MM.1S (cell line): Measurements from ENCODE around the gene ANLN.
"Not testable (repeated sequence)": the region's sequence is repeated elsewhere in the genome, so short reads cannot be mapped to it uniquely, and the experiment has no call there.

ENCODE experiments used
- DNase-seq: peaks from one replicate; pipeline ENCODE4 v3.0.0-alpha.2; 2015
- H2AFZ ChIP-seq: fragments of 300-600 bp; sonication (generic); 2 replicates; pipeline ENCODE4 v1.6.0; 2016; ENCODE audit warnings: antibody characterized with exemption, low read length
- H3F3A ChIP-seq: fragments of 300-600 bp; sonication (generic); 2 replicates; pipeline ENCODE4 v1.6.1; 2016; ENCODE audit warnings: mild to moderate bottlenecking, antibody characterized with exemption, low read length, moderate library complexity, mixed read lengths; ENCODE audit not compliant: insufficient read depth
- H3K27ac ChIP-seq: fragments of 300-600 bp; sonication (generic); 2 replicates; pipeline ENCODE4 v1.5.1; 2016; ENCODE audit warnings: mild to moderate bottlenecking, low read length
- H3K27me3 ChIP-seq: fragments of 300-600 bp; sonication (generic); replicated peaks from 2 replicates; pipeline ENCODE4 v1.6.0; 2016; ENCODE audit warnings: low read length; ENCODE audit not compliant: insufficient read depth
- H3K36me3 ChIP-seq: fragments of 300-600 bp; sonication (generic); replicated peaks from 2 replicates; pipeline ENCODE4 v1.6.1; 2016; ENCODE audit warnings: mild to moderate bottlenecking, low read length, mixed read lengths; ENCODE audit not compliant: insufficient read depth
- H3K4me1 ChIP-seq: fragments of 300-600 bp; sonication (generic); 2 replicates; pipeline ENCODE4 v1.6.1; 2016; ENCODE audit warnings: low read length, mixed read lengths
- H3K4me2 ChIP-seq: fragments of 300-600 bp; sonication (generic); 2 replicates; pipeline ENCODE4 v1.6.0; 2016; ENCODE audit warnings: low read depth, low read length
- H3K4me3 ChIP-seq: fragments of 300-600 bp; sonication (generic); 2 replicates; pipeline ENCODE4 v1.5.1; 2016; ENCODE audit warnings: low read length, mixed read lengths
- H3K79me2 ChIP-seq: fragments of 300-600 bp; sonication (generic); 2 replicates; pipeline ENCODE4 v1.6.1; 2016; ENCODE audit warnings: mixed run types, low read length, mixed read lengths
- H3K9ac ChIP-seq: fragments of 300-600 bp; sonication (generic); 2 replicates; pipeline ENCODE4 v1.6.1; 2016; ENCODE audit warnings: low read length, mixed read lengths
- H3K9me2 ChIP-seq: fragments of 300-600 bp; sonication (generic); replicated peaks from 2 replicates; pipeline ENCODE4 v1.6.1; 2016; ENCODE audit warnings: mild to moderate bottlenecking, low read length, mixed read lengths; ENCODE audit not compliant: insufficient read depth
- H3K9me3 ChIP-seq: fragments of 300-600 bp; sonication (generic); replicated peaks from 2 replicates; pipeline ENCODE4 v1.6.1; 2016; ENCODE audit warnings: mild to moderate bottlenecking, low read length, mixed read lengths; ENCODE audit not compliant: insufficient read depth
- H4K20me1 ChIP-seq: fragments of 300-600 bp; sonication (generic); 2 replicates; pipeline ENCODE4 v1.6.1; 2016; ENCODE audit warnings: mild to moderate bottlenecking, low read length, moderate library complexity, mixed read lengths; ENCODE audit not compliant: insufficient read depth
- CTCF ChIP-seq: fragments of 300-600 bp; sonication (generic); IDR thresholded peaks from 2 replicates; pipeline ENCODE4 v1.5.1; 2016; ENCODE audit warnings: antibody characterized with exemption, low read length, mixed read lengths
- EZH2 ChIP-seq: fragments of 300-600 bp; sonication (generic); optimal IDR thresholded peaks from 2 replicates; pipeline ENCODE3; 2017; ENCODE audit warnings: low read depth, mild to moderate bottlenecking, antibody characterized with exemption, low read length, mixed read lengths
- EZH2phosphoT487 ChIP-seq: fragments of 300-600 bp; sonication (generic); IDR thresholded peaks from 2 replicates; pipeline ENCODE4 v1.6.1; 2018; ENCODE audit warnings: antibody characterized with exemption, low read length

Gene ANLN

GRCh38 chr7:36381056-36381455 is 8.6 kb upstream of the ANLN start:
- Histone ChIP-seq H2AFZ (no peak overlapping the region), H3K9me2 (no peaks in the 10 kb centered on the region), H3K36me3 (no peaks in the 10 kb centered on the region), H4K20me1 (no peaks in the 10 kb centered on the region), H3K4me2 (no peak overlapping the region), H3K27me3 (no peaks in the 10 kb centered on the region), H3K27ac (no peak overlapping the region), H3F3A (no peaks in the 10 kb centered on the region), H3K9me3 (no peaks in the 10 kb centered on the region), H3K79me2 (no peaks in the 10 kb centered on the region), H3K4me3 (no peak overlapping the region), H3K9ac (no peak overlapping the region), H3K4me1 (no peaks in the 10 kb centered on the region)
- no peak for DNase-seq
- no peak for TF ChIP-seq CTCF
- TF ChIP-seq EZH2 = no peak
- TF ChIP-seq EZH2phosphoT487 = no peak

GRCh38 chr7:36383284-36383683 is 6.4 kb upstream of the ANLN start:
- H3K4me1 ChIP-seq, H3K4me2 ChIP-seq, H3K36me3 ChIP-seq, DNase-seq, H3K27ac ChIP-seq, H3K9ac ChIP-seq, H2AFZ ChIP-seq, H3F3A ChIP-seq, H3K79me2 ChIP-seq, H3K27me3 ChIP-seq, H3K9me3 ChIP-seq, H4K20me1 ChIP-seq, H3K9me2 ChIP-seq, H3K4me3 ChIP-seq: not testable (repeated sequence)

GRCh38 chr7:36385646-36386045 is 4.0 kb upstream of the ANLN start:
- not testable (repeated sequence) for H3K4me2 ChIP-seq, DNase-seq, H4K20me1 ChIP-seq, H3K9me2 ChIP-seq, H3K9me3 ChIP-seq, H3K36me3 ChIP-seq, H3K79me2 ChIP-seq, H2AFZ ChIP-seq, H3K4me1 ChIP-seq, H3K9ac ChIP-seq, H3K4me3 ChIP-seq, H3K27me3 ChIP-seq, H3K27ac ChIP-seq
- H3F3A ChIP-seq = 0 out of 2 replicates have a peak, but pooled peaks cover 13% of the 10 kb centered on the region

- no peak for DNase-seq
- peaks cover 29% of the 10 kb centered on the region for H3K79me2 ChIP-seq
- no peaks in the 10 kb centered on the region for H3K9me2 ChIP-seq
- no peak overlapping the region for H2AFZ ChIP-seq
- 0 out of 2 replicates have a peak, but pooled peaks cover 14% of the 10 kb centered on the region for H3F3A ChIP-seq
- peaks cover 7% of the 10 kb centered on the region; the same call in 1 of the 2 replicates for H3K4me1 ChIP-seq
- H3K27ac ChIP-seq = no peak overlapping the region
- H3K9me3 ChIP-seq = no peaks in the 10 kb centered on the region
- no peaks in the 10 kb centered on the region for H3K27me3 ChIP-seq
- TF ChIP-seq EZH2phosphoT487 = no peak
- no peak for TF ChIP-seq CTCF
- no peak for TF ChIP-seq EZH2
- H4K20me1 ChIP-seq = no peaks in the 10 kb centered on the region
- H3K4me3 ChIP-seq = no peak overlapping the region
- no peak overlapping the region for H3K9ac ChIP-seq
- H3K36me3 ChIP-seq = no peaks in the 10 kb centered on the region
- no peak overlapping the region for H3K4me2 ChIP-seq
Observed at GRCh38 chr7:36387435-36388231, 2.0 kb upstream of the ANLN start.
